Chondrocyte (in vitro differentiated cells): ENCODE data around the gene RASSF9. TPM values are rescaled to one million over a fixed set of nuclear protein-coding genes. Genes with fewer than 3 reads are reported as not detected.
A peak's percentile ranks its signal among the peaks of the same experiment; 100 is the strongest.

Source experiments
- DNase-seq: peaks from one replicate; pipeline ENCODE4 v3.0.0; 2021; ENCODE audit warnings: mixed read lengths, low spot score
- H3K27ac Mint-ChIP-seq: one replicate; pipeline ENCODE4 v1.8.0; 2021; ENCODE audit warnings: mild to moderate bottlenecking, moderate library complexity, mixed read lengths; ENCODE audit not compliant: unreplicated experiment
- H3K27me3 Mint-ChIP-seq: 2 replicates; pipeline ENCODE4 v1.8.0; 2021; ENCODE audit warnings: low read depth, mixed read lengths
- H3K36me3 Mint-ChIP-seq: 2 replicates; pipeline ENCODE4 v1.8.0; 2021; ENCODE audit warnings: low read depth, mixed read lengths
- H3K4me1 Mint-ChIP-seq: 2 replicates; pipeline ENCODE4 v1.8.0; 2021; ENCODE audit warnings: low read depth, mild to moderate bottlenecking, mixed read lengths
- H3K4me3 Mint-ChIP-seq: one replicate; pipeline ENCODE4 v1.8.0; 2021; ENCODE audit warnings: mild to moderate bottlenecking, moderate library complexity, mixed read lengths; ENCODE audit not compliant: unreplicated experiment
- H3K9me3 Mint-ChIP-seq: 2 replicates; pipeline ENCODE4 v1.8.0; 2021; ENCODE audit warnings: low read depth, mixed read lengths
- CTCF ChIP-seq: fragments of 200-600 bp; sonication (generic); IDR thresholded peaks from 2 replicates; pipeline ENCODE4 v1.5.0; 2021; ENCODE audit warnings: antibody characterized with exemption, mild to moderate bottlenecking, moderate library complexity
- total RNA-seq: library from RNA; stranded (reverse); gene quantifications from 3 replicates; pipeline ENCODE4 v1.2.1, GENCODE V29; 2021

RASSF9 gene
- total RNA-seq, 1 donor from 2014 or later: 0.47 TPM

GRCh38 chr12:85807730-85808129, 28.5 kb downstream of the RASSF9 start:
- Mint-ChIP-seq H3K9me3 (no peaks in the 10 kb centered on the region), H3K27ac (no peak overlapping the region), H3K27me3 (no peaks in the 10 kb centered on the region), H3K4me3 (no peak overlapping the region), H3K36me3 (peaks cover 2% of the 10 kb centered on the region), H3K4me1 (peaks cover 18% of the 10 kb centered on the region)
- DNase-seq: no peak
- no peak for TF ChIP-seq CTCF

GRCh38 chr12:85805654-85806053, 30.6 kb downstream of the RASSF9 start:
- Mint-ChIP-seq H3K9me3 (no peaks in the 10 kb centered on the region), H3K36me3 (peaks cover 2% of the 10 kb centered on the region), H3K4me1 (peaks cover 23% of the 10 kb centered on the region), H3K4me3 (no peak overlapping the region), H3K27me3 (no peaks in the 10 kb centered on the region), H3K27ac (no peak overlapping the region)
- DNase-seq: no peak
- TF ChIP-seq CTCF: no peak

- no peaks in the 10 kb centered on the region for H3K27me3 Mint-ChIP-seq
- TF ChIP-seq CTCF: no peak
- H3K9me3 Mint-ChIP-seq: no peaks in the 10 kb centered on the region
- no peak overlapping the region for H3K4me3 Mint-ChIP-seq
- H3K4me1 Mint-ChIP-seq: peaks cover 23% of the 10 kb centered on the region
- peaks cover 2% of the 10 kb centered on the region for H3K36me3 Mint-ChIP-seq
- no peak overlapping the region for H3K27ac Mint-ChIP-seq
- no peak for DNase-seq
Observed at GRCh38 chr12:85804663-85805062, 31.5 kb downstream of the RASSF9 start.

- peaks cover 23% of the 10 kb centered on the region for H3K4me1 Mint-ChIP-seq
- peaks cover 2% of the 10 kb centered on the region for H3K36me3 Mint-ChIP-seq
- H3K27ac Mint-ChIP-seq: peak overlapping the region; percentile 98
- DNase-seq: no peak
- no peaks in the 10 kb centered on the region for H3K27me3 Mint-ChIP-seq
- no peaks in the 10 kb centered on the region for H3K9me3 Mint-ChIP-seq
- H3K4me3 Mint-ChIP-seq: no peak overlapping the region
- TF ChIP-seq CTCF: no peak
Observed at GRCh38 chr12:85803923-85804322, 32.3 kb downstream of the RASSF9 start.

- Mint-ChIP-seq H3K27me3 (no peaks in the 10 kb centered on the region), H3K36me3 (peaks cover 2% of the 10 kb centered on the region), H3K27ac (peak overlapping the region; percentile 98), H3K9me3 (no peaks in the 10 kb centered on the region), H3K4me1 (peaks cover 23% of the 10 kb centered on the region), H3K4me3 (peak overlapping the region; percentile 55)
- TF ChIP-seq CTCF: no peak
- DNase-seq: no peak
Observed at GRCh38 chr12:85803231-85803630, 33.0 kb downstream of the RASSF9 start.
